ENCODE data around the gene SF3A2.

The SF3A2 gene

GRCh38 chr19:2242816-2243215 is 6.2 kb downstream of the SF3A2 start:
- DNase-seq = no peak

DNA sequence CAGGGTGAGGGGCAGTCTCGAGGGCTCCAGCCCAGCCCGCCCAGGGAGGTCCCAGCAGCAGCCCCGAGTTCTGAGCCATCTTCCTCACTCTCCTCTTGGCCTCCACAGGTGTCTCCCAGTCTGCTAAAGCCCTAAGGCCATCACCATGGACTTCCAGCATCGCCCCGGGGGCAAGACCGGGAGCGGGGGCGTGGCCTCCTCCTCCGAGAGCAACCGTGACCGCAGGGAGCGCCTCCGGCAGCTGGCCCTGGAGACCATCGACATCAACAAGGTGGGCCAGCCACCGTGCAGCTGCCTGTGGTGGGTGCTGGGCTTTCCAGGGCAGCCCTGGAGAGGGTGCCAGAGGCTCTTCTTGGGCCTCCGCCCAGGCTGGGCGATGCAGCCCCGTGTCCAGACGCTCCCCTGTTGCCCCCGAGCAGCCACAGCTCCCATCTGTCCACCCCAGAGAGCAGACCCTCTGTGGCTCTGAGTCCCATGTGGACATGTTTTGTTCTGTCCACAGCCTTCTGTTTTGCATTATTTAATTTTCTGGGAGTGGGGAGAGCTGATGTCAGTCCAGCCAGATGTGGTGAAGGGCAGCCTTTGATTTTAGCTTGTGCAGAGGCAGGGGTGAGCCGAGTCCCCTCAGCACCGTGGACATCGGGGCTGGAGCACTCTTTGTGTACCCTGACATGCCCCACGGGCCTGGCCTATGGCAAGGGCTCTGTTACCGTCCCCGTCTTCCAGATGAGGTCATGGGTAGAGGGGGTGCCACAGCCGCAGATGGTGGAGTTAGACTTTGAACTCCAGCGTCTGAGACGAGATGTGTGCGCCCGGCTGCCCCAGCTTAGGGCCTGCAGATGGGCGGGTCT is 6.9 kb downstream of the SF3A2 start:
- DNase-seq = no peak

DNA sequence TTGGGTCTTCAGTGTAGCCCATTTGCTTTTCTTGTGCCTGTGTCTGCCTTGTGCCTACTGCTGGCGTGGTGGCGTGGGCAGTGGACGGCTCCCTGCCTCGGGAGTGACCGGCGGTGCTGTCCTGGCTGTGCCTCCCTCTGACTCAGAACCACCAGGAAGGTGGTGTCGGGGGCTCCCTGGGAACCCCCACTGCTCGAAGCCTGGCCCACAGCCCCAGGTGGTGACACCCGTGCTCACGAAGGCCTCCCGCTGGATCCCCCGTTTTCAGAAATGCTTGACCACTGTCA is 7.4 kb downstream of the SF3A2 start:
- no peak for DNase-seq

DNA sequence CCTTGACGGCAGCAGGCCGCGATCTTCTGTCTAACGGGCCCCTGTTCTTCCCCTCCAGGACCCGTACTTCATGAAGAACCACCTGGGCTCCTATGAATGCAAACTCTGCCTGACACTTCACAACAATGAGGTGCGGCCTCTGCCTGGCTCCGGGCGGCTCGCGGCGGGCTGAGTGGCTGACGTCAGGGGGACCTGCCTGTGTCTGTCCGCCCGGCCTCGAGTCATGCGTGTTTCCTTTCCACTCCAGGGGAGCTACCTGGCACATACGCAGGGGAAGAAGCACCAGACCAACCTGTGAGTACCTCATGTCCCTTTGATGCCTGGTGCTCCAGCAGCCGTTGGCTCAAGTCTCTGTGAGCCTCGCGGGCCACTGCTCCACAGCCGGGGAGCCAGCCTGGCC is 7.9 kb downstream of the SF3A2 start:
- no peak for DNase-seq

DNA sequence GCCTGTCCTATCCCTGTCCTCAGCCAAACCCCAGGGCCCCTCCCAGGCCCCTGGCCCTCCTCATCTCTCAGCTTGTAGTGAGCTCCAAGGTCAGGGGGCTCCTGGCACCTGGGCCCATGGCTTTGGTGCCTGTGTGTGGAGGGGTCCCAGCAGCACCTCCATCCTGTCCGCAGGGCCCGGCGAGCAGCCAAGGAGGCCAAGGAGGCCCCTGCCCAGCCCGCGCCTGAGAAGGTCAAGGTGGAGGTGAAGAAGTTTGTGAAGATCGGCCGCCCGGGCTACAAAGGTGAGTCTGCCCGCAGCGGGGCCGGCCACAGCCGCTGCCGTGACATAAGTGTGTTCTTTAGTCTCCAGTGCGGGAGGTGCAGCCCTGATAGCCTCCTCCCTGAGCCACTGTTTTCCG is 8.6 kb downstream of the SF3A2 start:
- no peak for DNase-seq

GRCh38 chr19:2246014-2246620 is 9.5 kb downstream of the SF3A2 start:
- no peak for DNase-seq

- no peak for DNase-seq
These were observed 10.3 kb downstream of the SF3A2 start for GRCh38 chr19:2246801-2247361.

- no peak for DNase-seq
These were observed 10.9 kb downstream of the SF3A2 start for GRCh38 chr19:2247433-2248101.

- DNase-seq = no peak
These were observed 11.7 kb downstream of the SF3A2 start for GRCh38 chr19:2248136-2249009.

GRCh38 chr19:2249010-2249866 is 12.6 kb downstream of the SF3A2 start, which contains the start of gene AMH:
AMH (plus strand) TSS chr19:2249323; CDS start chr19:2249333, 10 bp downstream.
- DNase-seq = no peak

DNA sequence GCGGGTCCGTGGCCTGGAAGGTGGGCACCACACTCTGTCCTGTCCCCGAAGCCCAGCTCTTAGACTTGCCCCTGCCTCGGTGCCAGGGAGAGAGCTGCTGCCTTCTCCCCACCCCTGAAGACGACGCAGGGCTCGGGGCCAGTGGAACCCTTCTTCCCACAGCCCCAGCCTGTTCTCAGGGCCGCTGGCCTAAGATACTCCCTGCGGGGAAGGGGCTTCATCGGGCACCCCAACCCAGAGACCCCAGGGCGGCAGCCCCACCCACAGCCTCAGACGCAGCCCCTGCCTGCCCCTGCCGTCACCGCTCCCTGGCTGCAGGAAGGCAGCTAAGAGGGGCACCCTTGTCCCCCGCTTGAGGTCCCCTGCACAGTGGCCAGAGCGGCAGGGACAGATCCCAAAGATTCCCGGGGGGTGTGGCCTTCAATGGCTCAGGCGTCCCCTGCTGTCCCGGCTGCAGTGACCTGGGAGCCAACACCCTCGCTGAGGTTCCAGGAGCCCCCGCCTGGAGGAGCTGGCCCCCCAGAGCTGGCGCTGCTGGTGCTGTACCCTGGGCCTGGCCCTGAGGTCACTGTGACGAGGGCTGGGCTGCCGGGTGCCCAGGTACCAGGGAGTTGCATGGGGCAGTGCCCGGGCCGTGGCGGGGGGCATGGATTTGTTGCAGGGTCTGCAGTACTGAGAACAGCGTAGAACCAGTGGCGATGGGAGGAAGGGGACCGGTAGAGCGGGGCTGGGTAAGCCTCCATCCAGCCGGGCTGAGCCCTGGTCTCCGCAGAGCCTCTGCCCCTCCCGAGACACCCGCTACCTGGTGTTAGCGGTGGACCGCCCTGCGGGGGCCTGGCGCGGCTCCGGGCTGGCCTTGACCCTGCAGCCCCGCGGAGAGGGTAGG is 13.5 kb downstream of the SF3A2 start:
- DNase-seq = peak; percentile 47

GRCh38 chr19:2250766-2251105 is 14.1 kb downstream of the SF3A2 start:
- no peak for DNase-seq

GRCh38 chr19:2251106-2252054 is 14.8 kb downstream of the SF3A2 start:
- peak; percentile 72 for DNase-seq

DNA sequence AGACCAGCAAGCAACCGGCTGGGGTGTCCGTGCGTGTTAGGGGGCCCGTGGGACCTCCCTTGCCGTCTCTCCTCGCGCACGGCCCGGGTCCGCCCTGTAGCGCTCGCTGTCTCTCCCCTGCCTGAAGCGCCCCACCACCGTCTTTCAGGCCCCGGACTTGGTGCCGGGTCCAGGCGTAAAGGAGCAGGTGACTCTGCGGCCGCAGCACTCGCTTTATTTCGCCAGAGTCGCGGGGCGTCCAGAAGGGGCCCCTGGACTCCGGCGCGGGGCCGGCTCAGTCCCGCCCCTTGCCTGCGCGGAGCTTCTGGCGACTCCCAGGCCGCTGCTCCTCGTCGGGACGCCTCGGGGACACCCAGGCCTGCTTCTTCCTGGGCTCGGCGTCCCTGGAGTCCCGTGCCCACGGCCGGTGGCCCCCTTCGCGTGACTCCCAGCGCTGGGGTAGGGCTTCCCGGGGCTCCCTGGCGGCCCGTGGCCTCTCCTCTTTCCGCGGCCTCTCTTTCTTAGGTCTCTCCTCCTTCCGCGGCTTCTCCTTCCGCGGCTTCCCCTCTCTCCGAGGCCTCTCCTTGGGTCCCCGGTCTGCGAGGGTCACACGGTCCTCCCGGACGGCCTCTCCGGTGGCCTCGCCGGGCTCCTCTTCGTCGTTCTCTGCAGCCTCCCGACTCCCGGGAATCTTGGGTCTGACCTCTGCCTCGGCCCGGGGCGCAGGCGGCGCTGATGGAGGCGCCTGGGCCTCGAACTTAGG is 15.6 kb downstream of the SF3A2 start:
- no peak for DNase-seq

- no peak for DNase-seq
These were observed 16.1 kb downstream of the SF3A2 start for GRCh38 chr19:2252797-2253105.

DNA sequence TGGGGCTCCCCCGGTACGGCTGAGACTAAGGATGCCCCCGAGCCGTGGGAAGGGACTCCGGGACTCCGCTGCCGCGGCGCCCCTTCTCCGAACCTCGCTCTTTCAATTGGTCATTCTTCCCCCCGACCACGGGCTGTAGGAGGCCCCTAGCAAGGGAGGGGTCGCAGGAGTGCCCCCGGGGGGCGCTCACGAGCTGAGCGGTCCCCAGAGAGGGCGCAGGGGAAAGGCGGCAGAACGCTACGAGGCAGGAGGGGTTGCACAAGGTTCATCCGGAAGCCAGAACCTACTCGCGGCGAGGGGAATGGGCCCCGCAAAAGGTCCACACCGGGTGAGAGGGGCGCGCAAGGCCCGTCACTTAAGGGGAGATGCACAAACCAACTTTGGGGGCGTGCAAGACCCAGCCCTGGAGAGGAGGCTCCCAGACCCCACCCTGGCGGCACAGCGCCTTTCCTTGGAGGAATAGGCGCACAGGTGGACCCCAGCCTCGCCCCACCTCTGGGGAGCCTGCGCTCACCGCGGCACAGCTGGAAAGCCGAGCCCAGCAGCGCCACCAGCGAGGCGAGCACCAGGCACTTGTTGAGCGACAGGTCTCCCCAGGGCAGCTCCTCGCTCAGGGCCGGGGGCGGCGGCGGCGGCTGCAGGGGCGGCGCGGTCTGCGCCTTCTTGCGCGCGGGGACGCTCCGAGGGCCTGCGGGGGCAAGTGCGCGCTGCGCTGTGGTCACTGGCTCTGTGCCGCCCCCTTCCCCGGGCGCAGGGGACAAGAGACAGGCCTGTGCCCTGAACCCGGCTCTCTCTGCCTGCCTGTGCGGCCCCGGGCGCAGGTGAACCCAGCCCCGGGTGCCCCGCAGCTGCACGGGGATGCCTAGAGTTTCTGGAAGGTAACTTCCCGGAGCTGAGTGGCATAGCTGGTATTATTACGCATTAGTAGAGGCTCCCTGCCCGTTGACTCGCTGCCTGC is 16.8 kb downstream of the SF3A2 start:
- DNase-seq = peak; percentile 67

- no peak for DNase-seq
These were observed 17.6 kb downstream of the SF3A2 start for GRCh38 chr19:2254064-2254872.

Data from hematopoietic multipotent progenitor cell treated with erythropoietin and hydrocortisone succinate and interleukin-3 and kit ligand, for 6 days (in vitro differentiated cells).